HUES48 (cell line): ENCODE measurements around the gene VPS4A.

Source experiments
- H3K27ac ChIP-seq: one replicate; pipeline ENCODE4 v1.7.0; 2013; ENCODE audit warnings: low read depth, low read length, inconsistent platforms
- H3K27me3 ChIP-seq: 2 replicates; pipeline ENCODE4 v1.6.1; 2013; ENCODE audit warnings: mild to moderate bottlenecking, low read length; ENCODE audit not compliant: control insufficient read depth, insufficient read depth
- H3K36me3 ChIP-seq: 2 replicates; pipeline ENCODE4 v1.6.1; 2013; ENCODE audit warnings: low read length; ENCODE audit not compliant: control insufficient read depth, insufficient read depth
- H3K4me1 ChIP-seq: 2 replicates; pipeline ENCODE4 v1.6.1; 2013; ENCODE audit warnings: mild to moderate bottlenecking, low read length; ENCODE audit not compliant: control insufficient read depth, insufficient read depth
- H3K4me3 ChIP-seq: 2 replicates; pipeline ENCODE4 v1.5.1; 2013; ENCODE audit warnings: mild to moderate bottlenecking, low read depth, low read length
- H3K9ac ChIP-seq: 2 replicates; pipeline ENCODE4 v1.6.1; 2013; ENCODE audit warnings: mild to moderate bottlenecking, low read depth, low read length, moderate library complexity
- H3K9me3 ChIP-seq: 2 replicates; pipeline ENCODE4 v1.6.1; 2013; ENCODE audit warnings: low read length; ENCODE audit not compliant: control insufficient read depth, insufficient read depth

Gene VPS4A

DNA sequence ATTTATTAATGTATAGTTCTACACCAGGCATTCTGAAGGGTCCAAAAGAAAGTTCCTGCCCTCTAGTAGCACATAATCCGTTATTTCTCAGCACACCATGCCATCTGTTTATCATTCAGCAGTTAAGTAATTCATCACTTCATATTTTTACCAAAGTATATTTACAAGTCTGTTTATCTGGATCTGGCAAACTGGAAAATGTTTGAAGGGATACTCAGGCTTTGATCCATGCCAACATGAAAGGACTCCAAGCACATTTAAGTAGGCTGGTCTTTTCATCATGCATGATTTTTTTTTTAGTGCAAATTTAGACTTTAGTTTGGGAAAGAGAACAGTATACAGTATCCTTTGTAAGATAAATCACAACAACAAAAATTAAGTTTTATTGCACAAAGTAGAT is 4.1 kb upstream of the VPS4A start:
- H3K36me3 ChIP-seq = 0 out of 2 replicates have a peak, but pooled peaks cover 3% of the 10 kb centered on the region
- no peaks in the 10 kb centered on the region for H3K27me3 ChIP-seq
- H3K9ac ChIP-seq = no peak overlapping the region
- H3K4me3 ChIP-seq = no peak overlapping the region
- no peaks in the 10 kb centered on the region for H3K9me3 ChIP-seq
- no peak overlapping the region for H3K27ac ChIP-seq
- peaks cover under 1% of the 10 kb centered on the region; the same call in 1 of the 2 replicates for H3K4me1 ChIP-seq

DNA sequence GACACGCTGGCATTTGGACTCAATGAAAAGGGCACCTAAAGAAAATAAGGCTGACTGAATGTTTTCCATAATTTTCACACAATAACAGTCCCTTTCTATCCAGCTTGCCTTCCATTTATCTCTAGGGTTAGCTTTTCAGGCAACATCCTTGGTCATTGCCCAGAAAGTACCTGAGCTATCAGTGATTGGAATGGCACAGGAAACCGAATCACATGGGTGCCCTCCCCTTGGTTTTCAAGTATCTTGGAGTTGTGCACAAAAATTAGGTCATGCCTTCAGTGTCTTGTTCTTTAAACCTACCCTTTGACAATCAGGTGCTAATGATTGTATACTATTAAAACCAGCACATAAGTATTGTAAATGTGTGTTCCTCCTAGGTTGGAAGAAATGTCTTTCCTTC is 3.3 kb upstream of the VPS4A start:
- Histone ChIP-seq H3K36me3 (0 out of 2 replicates have a peak, but pooled peaks cover 3% of the 10 kb centered on the region), H3K27me3 (no peaks in the 10 kb centered on the region), H3K9ac (no peak overlapping the region), H3K27ac (no peak overlapping the region), H3K4me1 (peaks cover 3% of the 10 kb centered on the region; the same call in 1 of the 2 replicates), H3K4me3 (no peak overlapping the region), H3K9me3 (no peaks in the 10 kb centered on the region)

GRCh38 chr16:69309316-69309715 is 1.8 kb upstream of the VPS4A start:
- H3K9ac ChIP-seq = no peak overlapping the region
- H3K4me1 ChIP-seq = peaks cover 3% of the 10 kb centered on the region; the same call in 1 of the 2 replicates
- H3K27me3 ChIP-seq = no peaks in the 10 kb centered on the region
- no peak overlapping the region for H3K4me3 ChIP-seq
- no peak overlapping the region for H3K27ac ChIP-seq
- H3K36me3 ChIP-seq = 0 out of 2 replicates have a peak, but pooled peaks cover 11% of the 10 kb centered on the region
- no peaks in the 10 kb centered on the region for H3K9me3 ChIP-seq

DNA sequence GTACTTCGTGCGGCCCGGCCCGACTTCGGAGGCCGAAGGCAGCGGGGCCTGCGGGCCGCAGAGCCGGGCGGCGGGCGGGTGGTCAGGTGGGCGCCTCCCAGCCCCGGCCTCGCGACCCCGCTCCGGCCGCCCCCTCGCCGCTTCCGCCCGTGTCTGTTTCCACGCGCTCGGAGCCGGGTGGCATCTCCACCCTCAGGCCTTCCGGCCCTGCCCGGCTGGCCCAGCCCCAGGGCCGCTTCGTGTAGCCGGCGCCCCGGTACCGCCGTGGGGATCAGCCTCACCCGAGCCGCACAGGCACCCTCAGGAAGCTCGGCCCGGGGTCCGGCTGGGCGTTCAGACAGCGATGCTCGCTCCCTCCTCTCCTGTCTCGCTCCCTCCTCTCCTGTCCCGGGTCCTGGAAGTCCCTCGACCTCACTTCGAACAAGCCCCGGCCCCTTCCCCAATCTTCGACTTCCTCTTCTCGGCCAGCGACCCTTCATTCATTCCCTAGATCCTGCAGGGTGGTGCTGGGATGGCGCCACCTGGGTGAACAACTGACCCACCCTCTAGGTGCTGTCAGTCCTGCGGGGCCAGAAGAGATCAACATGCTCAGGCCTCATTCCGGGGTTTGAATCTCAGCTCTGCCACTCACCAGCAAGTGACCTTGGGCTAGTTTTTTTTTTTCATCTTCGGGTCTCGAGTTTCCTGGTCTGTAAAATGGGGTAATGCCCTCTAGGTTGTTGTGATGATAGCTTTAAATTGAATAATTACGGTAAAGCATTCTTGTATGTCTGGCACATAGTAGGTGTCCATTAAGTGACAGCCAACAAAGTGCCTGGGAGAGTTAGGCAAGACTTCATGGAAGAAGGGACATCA is 610 bp downstream of the VPS4A start:
- Histone ChIP-seq H3K27me3 (no peaks in the 10 kb centered on the region), H3K4me3 (peak overlapping the region; percentile 61), H3K27ac (peak overlapping the region; percentile 65), H3K36me3 (peaks cover 32% of the 10 kb centered on the region), H3K9me3 (no peaks in the 10 kb centered on the region), H3K4me1 (peaks cover 3% of the 10 kb centered on the region; the same call in 1 of the 2 replicates), H3K9ac (peak overlapping the region; percentile 72)

DNA sequence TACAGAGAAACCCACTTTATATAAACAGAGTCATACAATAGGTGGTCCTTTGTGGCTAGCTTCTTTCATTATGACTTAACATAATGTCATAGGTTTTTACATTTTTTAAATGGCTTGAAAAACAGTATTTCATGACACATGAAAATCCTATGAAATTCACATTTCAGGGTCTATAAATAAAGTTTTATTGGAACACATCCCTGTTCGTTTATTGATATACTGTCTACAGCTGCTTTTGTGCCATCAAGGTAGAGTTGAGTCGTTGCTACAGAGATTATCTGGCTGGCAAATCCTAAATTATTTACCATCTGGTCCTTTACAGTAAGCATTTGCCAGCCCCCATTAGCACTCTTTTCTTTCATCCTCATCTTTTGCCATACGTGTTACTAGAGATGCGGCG is 2.3 kb downstream of the VPS4A start:
- no peak overlapping the region for H3K27ac ChIP-seq
- no peak overlapping the region for H3K4me3 ChIP-seq
- peaks cover 44% of the 10 kb centered on the region for H3K36me3 ChIP-seq
- peaks cover 3% of the 10 kb centered on the region; the same call in 1 of the 2 replicates for H3K4me1 ChIP-seq
- H3K27me3 ChIP-seq = no peaks in the 10 kb centered on the region
- no peaks in the 10 kb centered on the region for H3K9me3 ChIP-seq
- H3K9ac ChIP-seq = no peak overlapping the region

DNA sequence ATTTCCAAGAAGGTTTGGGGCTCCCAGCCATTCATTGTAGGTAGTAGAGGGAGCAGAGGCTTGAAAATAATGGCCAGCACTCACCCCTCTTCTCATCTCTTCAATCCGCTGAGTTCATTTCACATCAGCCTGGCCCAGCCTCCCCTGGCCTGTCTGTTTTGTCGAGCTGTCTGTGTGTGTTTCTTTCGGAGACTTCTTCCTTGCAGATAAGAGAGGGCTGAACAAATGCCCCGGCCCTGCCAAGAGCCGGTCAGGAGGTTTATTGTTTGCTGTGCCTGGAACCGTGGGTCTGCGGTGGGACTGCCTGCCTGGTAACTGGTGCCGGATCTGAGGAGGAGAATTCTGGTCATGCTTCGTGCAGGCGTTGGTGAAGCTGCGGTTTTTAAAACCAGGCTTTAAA is 3.4 kb downstream of the VPS4A start:
- no peaks in the 10 kb centered on the region for H3K9me3 ChIP-seq
- peaks cover 55% of the 10 kb centered on the region for H3K36me3 ChIP-seq
- peaks cover 3% of the 10 kb centered on the region; the same call in 1 of the 2 replicates for H3K4me1 ChIP-seq
- H3K27me3 ChIP-seq = no peaks in the 10 kb centered on the region
- no peak overlapping the region for H3K9ac ChIP-seq
- no peak overlapping the region for H3K27ac ChIP-seq
- no peak overlapping the region for H3K4me3 ChIP-seq

GRCh38 chr16:69315486-69316311 is 4.5 kb downstream of the VPS4A start:
- Histone ChIP-seq H3K27me3 (no peaks in the 10 kb centered on the region), H3K36me3 (peaks cover 66% of the 10 kb centered on the region), H3K27ac (no peak overlapping the region), H3K9ac (no peak overlapping the region), H3K4me1 (peaks cover 3% of the 10 kb centered on the region; the same call in 1 of the 2 replicates), H3K4me3 (no peak overlapping the region), H3K9me3 (no peaks in the 10 kb centered on the region)

DNA sequence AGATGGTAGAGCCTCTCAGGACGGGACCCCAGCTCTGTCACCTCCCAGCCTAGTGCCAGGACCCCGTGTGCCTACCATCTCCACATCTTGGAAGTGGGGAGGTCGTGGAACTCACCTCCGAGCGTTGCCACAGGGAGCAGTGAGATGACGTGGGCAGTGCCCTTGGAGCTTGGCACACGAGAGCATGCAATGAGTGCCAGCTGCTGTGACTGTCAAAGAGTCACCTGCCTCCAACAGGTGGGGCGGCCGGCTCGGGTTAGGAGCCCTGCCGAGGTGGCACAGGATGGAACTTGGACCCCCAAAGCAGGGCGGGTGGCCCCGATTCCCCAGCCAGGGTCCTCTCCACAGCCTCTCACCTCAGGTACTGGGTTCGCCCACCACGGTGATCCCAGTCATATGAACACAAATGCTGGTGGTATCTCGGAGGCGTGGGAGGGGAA is 5.5 kb downstream of the VPS4A start:
- Histone ChIP-seq H3K27ac (no peak overlapping the region), H3K36me3 (peaks cover 75% of the 10 kb centered on the region), H3K4me3 (no peak overlapping the region), H3K9me3 (no peaks in the 10 kb centered on the region), H3K4me1 (0 out of 2 replicates have a peak, but pooled peaks cover 3% of the 10 kb centered on the region), H3K9ac (no peak overlapping the region), H3K27me3 (no peaks in the 10 kb centered on the region)

- H3K4me3 ChIP-seq = no peak overlapping the region
- H3K9me3 ChIP-seq = no peaks in the 10 kb centered on the region
- H3K9ac ChIP-seq = no peak overlapping the region
- H3K36me3 ChIP-seq = peaks cover 88% of the 10 kb centered on the region
- H3K27ac ChIP-seq = no peak overlapping the region
- no peaks in the 10 kb centered on the region for H3K27me3 ChIP-seq
- no peaks in the 10 kb centered on the region for H3K4me1 ChIP-seq
Observed at GRCh38 chr16:69318177-69318910, 7.2 kb downstream of the VPS4A start.

DNA sequence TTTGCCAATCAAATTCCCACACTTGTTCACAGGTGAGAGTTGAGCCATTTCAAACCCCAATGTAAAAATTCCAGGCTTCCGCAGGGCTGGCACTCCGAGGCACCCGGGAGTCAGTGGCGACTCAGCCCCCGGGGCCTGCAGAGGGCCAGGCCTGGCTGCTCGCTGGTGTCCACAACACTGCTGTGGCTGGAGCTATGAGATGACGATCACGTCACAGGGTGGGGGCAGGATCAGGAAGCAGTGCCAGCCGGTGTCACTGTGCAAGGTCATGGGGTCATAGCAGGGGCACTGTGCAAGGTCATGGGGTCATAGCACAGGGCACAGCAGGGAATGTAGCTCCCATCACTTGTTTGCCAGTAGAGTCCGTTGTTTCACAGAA is 7.8 kb downstream of the VPS4A start:
- Histone ChIP-seq H3K4me1 (no peaks in the 10 kb centered on the region), H3K36me3 (peaks cover 89% of the 10 kb centered on the region), H3K9ac (no peak overlapping the region), H3K4me3 (no peak overlapping the region), H3K27me3 (no peaks in the 10 kb centered on the region), H3K27ac (no peak overlapping the region), H3K9me3 (no peaks in the 10 kb centered on the region)
